SU-DHL-6 (cell line): ENCODE results near the gene ANKRD28.

ENCODE experiments used
- H2AFZ ChIP-seq: fragments of 200-600 bp; sonication (generic); 2 replicates; pipeline ENCODE4 v1.6.1; 2014; ENCODE audit warnings: low read depth, mild to moderate bottlenecking, moderate library complexity, mixed read lengths, antibody characterized with exemption, low read length; ENCODE audit not compliant: severe bottlenecking
- H3F3A ChIP-seq: fragments of 200-600 bp; shearing (Covaris generic); 2 replicates; pipeline ENCODE4 v1.6.0; 2016; ENCODE audit warnings: antibody characterized with exemption, mild to moderate bottlenecking; ENCODE audit not compliant: insufficient read depth
- H3K27ac ChIP-seq: fragments of 200-600 bp; sonication (generic); 2 replicates; pipeline ENCODE4 v1.5.1; 2016; ENCODE audit warnings: low read depth, mild to moderate bottlenecking, low read length, moderate library complexity, mixed read lengths
- H3K27me3 ChIP-seq: fragments of 200-600 bp; sonication (generic), shearing (Covaris generic); 2 replicates; pipeline ENCODE4 v1.6.0; 2014; ENCODE audit warnings: mild to moderate bottlenecking, low read length
- H3K36me3 ChIP-seq: fragments of 200-600 bp; sonication (generic); 2 replicates; pipeline ENCODE4 v1.6.1; 2014; ENCODE audit warnings: mild to moderate bottlenecking, low read length, mixed read lengths
- H3K4me2 ChIP-seq: fragments of 300-600, 200-600 bp; shearing (Covaris generic), sonication (generic); 2 replicates; pipeline ENCODE4 v1.6.0; 2014; ENCODE audit warnings: low read length, low read depth, mild to moderate bottlenecking; ENCODE audit not compliant: poor library complexity, severe bottlenecking
- H3K4me3 ChIP-seq: fragments of 200-600 bp; sonication (generic); 2 replicates; pipeline ENCODE4 v1.5.1; 2014; ENCODE audit warnings: antibody characterized with exemption, low read length, mild to moderate bottlenecking, mixed read lengths; ENCODE audit not compliant: insufficient read depth, poor library complexity, severe bottlenecking
- H3K79me2 ChIP-seq: fragments of 200-600 bp; sonication (generic); 2 replicates; pipeline ENCODE4 v1.6.1; 2014; ENCODE audit warnings: mild to moderate bottlenecking, low read length, moderate library complexity; ENCODE audit not compliant: insufficient read depth
- H3K9ac ChIP-seq: fragments of 200-600 bp; sonication (generic); 2 replicates; pipeline ENCODE4 v1.7.0; 2014; ENCODE audit warnings: mild to moderate bottlenecking, low read length
- H3K9me2 ChIP-seq: fragments of 200-600 bp; sonication (generic); replicated peaks from 2 replicates; pipeline ENCODE4 v1.6.1; 2014; ENCODE audit warnings: low read length; ENCODE audit not compliant: insufficient read depth
- H3K9me3 ChIP-seq: fragments of 200-600 bp; sonication (generic); 2 replicates; pipeline ENCODE4 v1.6.1; 2014; ENCODE audit warnings: low read length, mixed read lengths; ENCODE audit not compliant: insufficient read depth
- H4K20me1 ChIP-seq: fragments of 200-600 bp; sonication (generic); 2 replicates; pipeline ENCODE4 v1.6.1; 2014; ENCODE audit warnings: low read depth, mild to moderate bottlenecking, antibody characterized with exemption, low read length, moderate library complexity, mixed read lengths
- CTCF ChIP-seq: fragments of 200-600 bp; sonication (generic); IDR thresholded peaks from one replicate; pipeline ENCODE4 v1.5.1; 2017; ENCODE audit warnings: antibody characterized with exemption, mild to moderate bottlenecking, low read length, moderate library complexity; ENCODE audit not compliant: insufficient read depth, poor library complexity, severe bottlenecking
- EZH2phosphoT487 ChIP-seq: fragments of 200-600 bp; sonication (generic), shearing (Covaris generic); conservative IDR thresholded peaks from 2 replicates; pipeline ENCODE4 v1.6.1; 2018; ENCODE audit warnings: mild to moderate bottlenecking, antibody characterized with exemption, low read length, moderate library complexity, mixed read lengths

Gene ANKRD28

GRCh38 chr3:15783361-15783969, 14.3 kb downstream of the ANKRD28 start:
- H4K20me1 ChIP-seq = peaks cover 3% of the 10 kb centered on the region
- H3K4me3 ChIP-seq = no peak overlapping the region
- no peak for TF ChIP-seq EZH2phosphoT487
- TF ChIP-seq CTCF = no peak
- no peak overlapping the region for H3K27ac ChIP-seq
- 0 out of 2 replicates have a peak, but pooled peaks cover 3% of the 10 kb centered on the region for H3F3A ChIP-seq
- no peaks in the 10 kb centered on the region for H3K36me3 ChIP-seq
- H3K9ac ChIP-seq = no peak overlapping the region
- no peak overlapping the region for H2AFZ ChIP-seq
- no peaks in the 10 kb centered on the region for H3K27me3 ChIP-seq
- no peaks in the 10 kb centered on the region for H3K9me3 ChIP-seq
- H3K9me2 ChIP-seq = no peaks in the 10 kb centered on the region
- H3K79me2 ChIP-seq = peaks cover 45% of the 10 kb centered on the region
- no peak overlapping the region for H3K4me2 ChIP-seq

- Histone ChIP-seq H3K27ac (no peak overlapping the region), H3K9ac (no peak overlapping the region), H3K9me2 (no peaks in the 10 kb centered on the region), H3K79me2 (peaks cover 52% of the 10 kb centered on the region), H3K9me3 (no peaks in the 10 kb centered on the region), H3K27me3 (no peaks in the 10 kb centered on the region), H2AFZ (no peak overlapping the region), H3K4me2 (no peak overlapping the region), H3K36me3 (no peaks in the 10 kb centered on the region), H4K20me1 (peaks cover 3% of the 10 kb centered on the region), H3K4me3 (no peak overlapping the region), H3F3A (0 out of 2 replicates have a peak, but pooled peaks cover 3% of the 10 kb centered on the region)
- TF ChIP-seq CTCF (no peak), EZH2phosphoT487 (no peak)
Measured at GRCh38 chr3:15782429-15782828, 15.3 kb downstream of the ANKRD28 start.

GRCh38 chr3:15781637-15782402, 16.0 kb downstream of the ANKRD28 start:
- Histone ChIP-seq H3K4me3 (no peak overlapping the region), H4K20me1 (peaks cover 3% of the 10 kb centered on the region), H2AFZ (no peak overlapping the region), H3K27me3 (no peaks in the 10 kb centered on the region), H3K36me3 (no peaks in the 10 kb centered on the region), H3K9me3 (no peaks in the 10 kb centered on the region), H3K9me2 (no peaks in the 10 kb centered on the region), H3K4me2 (no peak overlapping the region), H3K27ac (no peak overlapping the region), H3K9ac (no peak overlapping the region), H3K79me2 (peaks cover 52% of the 10 kb centered on the region), H3F3A (0 out of 2 replicates have a peak, but pooled peaks cover 3% of the 10 kb centered on the region)
- TF ChIP-seq CTCF (no peak), EZH2phosphoT487 (no peak)
